Measurements from ENCODE around the gene ELFN1.

The ELFN1 gene

GRCh38 chr7:1729773-1730172, 59.7 kb downstream of the ELFN1 start:
- DNase-seq, result no peak

- DNase-seq, result no peak
Measured at GRCh38 chr7:1732072-1732471, 62.0 kb downstream of the ELFN1 start.

GRCh38 chr7:1732645-1733044, 62.6 kb downstream of the ELFN1 start:
- DNase-seq, result no peak

GRCh38 chr7:1733206-1733907, 63.3 kb downstream of the ELFN1 start:
- DNase-seq, result no peak

GRCh38 chr7:1733908-1734730, 64.0 kb downstream of the ELFN1 start:
- no peak for DNase-seq

GRCh38 chr7:1735262-1735661, 65.2 kb downstream of the ELFN1 start:
- DNase-seq, result no peak

- DNase-seq, result no peak
Measured at GRCh38 chr7:1735806-1736483, 65.9 kb downstream of the ELFN1 start.

- DNase-seq, result no peak
Measured at GRCh38 chr7:1736484-1736817, 66.4 kb downstream of the ELFN1 start.

- DNase-seq, result no peak
Measured at GRCh38 chr7:1736830-1737229, 66.8 kb downstream of the ELFN1 start.

- DNase-seq, result no peak
Measured at GRCh38 chr7:1737523-1737922, 67.4 kb downstream of the ELFN1 start.

GRCh38 chr7:1737956-1738355, 67.9 kb downstream of the ELFN1 start:
- DNase-seq, result no peak

- no peak for DNase-seq
Measured at GRCh38 chr7:1738511-1738910, 68.4 kb downstream of the ELFN1 start.

GRCh38 chr7:1738956-1739355, 68.9 kb downstream of the ELFN1 start:
- no peak for DNase-seq

GRCh38 chr7:1739593-1739992, 69.5 kb downstream of the ELFN1 start:
- no peak for DNase-seq

GRCh38 chr7:1740214-1740613, 70.1 kb downstream of the ELFN1 start:
- DNase-seq, result no peak

GRCh38 chr7:1741246-1741645, 71.2 kb downstream of the ELFN1 start:
- no peak for DNase-seq

- no peak for DNase-seq
Measured at GRCh38 chr7:1741751-1742554, 71.9 kb downstream of the ELFN1 start.

- DNase-seq, result peak in 1 of 2 experiments; percentile 35
Measured at GRCh38 chr7:1742555-1743303, 72.7 kb downstream of the ELFN1 start.

GRCh38 chr7:1743481-1744230, 73.6 kb downstream of the ELFN1 start:
- no peak for DNase-seq

- no peak for DNase-seq
Measured at GRCh38 chr7:1744296-1745017, 74.4 kb downstream of the ELFN1 start.

GRCh38 chr7:1745018-1745532, 75.0 kb downstream of the ELFN1 start:
- DNase-seq, result no peak
